ENCODE data around the gene TWSG1.

DNA sequence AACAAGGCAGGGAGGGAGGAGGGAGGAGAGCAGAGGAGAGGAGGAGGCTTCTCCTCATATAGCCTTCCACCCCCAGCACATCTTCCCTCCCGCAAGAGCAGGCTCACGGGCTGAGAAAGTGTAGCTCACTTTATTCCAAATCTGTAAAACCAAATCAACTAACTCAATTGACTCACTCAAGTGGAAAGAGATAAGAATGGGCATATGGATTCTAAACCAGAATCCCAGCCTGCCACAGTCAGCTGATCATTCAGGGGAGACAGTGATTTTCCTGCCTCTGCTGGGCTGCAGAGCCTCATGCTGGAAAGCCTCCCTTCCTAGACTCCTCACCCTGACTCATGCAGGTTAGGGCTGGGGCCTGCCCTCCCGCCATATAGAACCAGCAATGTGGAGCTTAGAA is 4.2 kb upstream of the TWSG1 start:
- TF ChIP-seq EZH2phosphoT487 (IDR thresholded peaks at IDR 0.05; ENCODE audit: borderline replicate concordance) = no peak
- TF ChIP-seq, protein P1, sequence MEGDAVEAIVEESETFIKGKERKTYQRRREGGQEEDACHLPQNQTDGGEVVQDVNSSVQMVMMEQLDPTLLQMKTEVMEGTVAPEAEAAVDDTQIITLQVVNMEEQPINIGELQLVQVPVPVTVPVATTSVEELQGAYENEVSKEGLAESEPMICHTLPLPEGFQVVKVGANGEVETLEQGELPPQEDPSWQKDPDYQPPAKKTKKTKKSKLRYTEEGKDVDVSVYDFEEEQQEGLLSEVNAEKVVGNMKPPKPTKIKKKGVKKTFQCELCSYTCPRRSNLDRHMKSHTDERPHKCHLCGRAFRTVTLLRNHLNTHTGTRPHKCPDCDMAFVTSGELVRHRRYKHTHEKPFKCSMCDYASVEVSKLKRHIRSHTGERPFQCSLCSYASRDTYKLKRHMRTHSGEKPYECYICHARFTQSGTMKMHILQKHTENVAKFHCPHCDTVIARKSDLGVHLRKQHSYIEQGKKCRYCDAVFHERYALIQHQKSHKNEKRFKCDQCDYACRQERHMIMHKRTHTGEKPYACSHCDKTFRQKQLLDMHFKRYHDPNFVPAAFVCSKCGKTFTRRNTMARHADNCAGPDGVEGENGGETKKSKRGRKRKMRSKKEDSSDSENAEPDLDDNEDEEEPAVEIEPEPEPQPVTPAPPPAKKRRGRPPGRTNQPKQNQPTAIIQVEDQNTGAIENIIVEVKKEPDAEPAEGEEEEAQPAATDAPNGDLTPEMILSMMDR (conservative IDR thresholded peaks at IDR 0.05; ENCODE audit: low read length) = no peak
